Liver (tissue), 9 donors: ENCODE data around the gene BCL3. TPM values are rescaled to one million over a fixed set of nuclear protein-coding genes. Genes with fewer than 3 reads are reported as not detected.

ENCODE experiments used
- DNase-seq: peaks from one replicate; pipeline ENCODE4 v3.0.0-alpha.2; 2017; ENCODE audit warnings: low spot score
- H3K27ac ChIP-seq, 2 donors: one replicate each; pipeline ENCODE4 v1.7.0; 2013; ENCODE audit warnings: inconsistent platforms in 2 of 2, low read length in 2 of 2, control low read depth in 1 of 2, low read depth in 1 of 2, mild to moderate bottlenecking in 1 of 2
- H3K27me3 ChIP-seq, 4 donors: one replicate each; pipeline versions ENCODE4 v1.6.1 to v1.7.0; 2013; ENCODE audit warnings: low read length in 3 of 4, inconsistent platforms in 1 of 4, mild to moderate bottlenecking in 1 of 4, moderate library complexity in 1 of 4; ENCODE audit not compliant: control insufficient read depth in 4 of 4, insufficient read depth in 4 of 4
- H3K36me3 ChIP-seq, 4 donors: one replicate each; pipeline versions ENCODE4 v1.6.1 to v1.7.0; 2013; ENCODE audit warnings: low read length in 3 of 4, mild to moderate bottlenecking in 3 of 4, low read depth in 1 of 4, moderate library complexity in 1 of 4; ENCODE audit not compliant: control insufficient read depth in 4 of 4, insufficient read depth in 3 of 4
- H3K4me1 ChIP-seq, 4 donors: one replicate each; pipeline versions ENCODE4 v1.6.1 to v1.7.0; 2013; ENCODE audit warnings: low read length in 3 of 4, mild to moderate bottlenecking in 3 of 4, moderate library complexity in 1 of 4; ENCODE audit not compliant: control insufficient read depth in 4 of 4, insufficient read depth in 4 of 4
- H3K4me3 ChIP-seq, 3 donors: one replicate each; pipeline versions ENCODE4 v1.6.1 to v1.7.0; 2013; ENCODE audit warnings: low read length in 3 of 3, control low read depth in 1 of 3, low read depth in 1 of 3, mild to moderate bottlenecking in 1 of 3
- H3K9ac ChIP-seq, 2 donors: one replicate each; pipeline ENCODE4 v1.7.0; 2013; ENCODE audit warnings: low read length in 2 of 2, mild to moderate bottlenecking in 2 of 2, moderate library complexity in 2 of 2, control low read depth in 1 of 2, low read depth in 1 of 2
- H3K9me3 ChIP-seq, 4 donors: one replicate each; pipeline versions ENCODE4 v1.6.1 to v1.7.0; 2013; ENCODE audit warnings: low read length in 3 of 4; ENCODE audit not compliant: control insufficient read depth in 4 of 4
- CTCF ChIP-seq: fragments of 150-350 bp; IDR thresholded peaks from 2 replicates; pipeline ENCODE4 v1.5.1; 2017; ENCODE audit warnings: improper control_type of control experiment, low read depth, low read length; ENCODE audit not compliant: missing input control
- EGR1 ChIP-seq, 2 donors: IDR thresholded peaks; 2 replicates each; pipeline ENCODE4 v1.6.1; 2016 to 2018; ENCODE audit warnings: antibody characterized with exemption in 2 of 2, low read depth in 2 of 2
- FOXA1 ChIP-seq: IDR thresholded peaks from 2 replicates; pipeline ENCODE4 v1.6.1; 2016; ENCODE audit warnings: antibody characterized with exemption
- FOXA2 ChIP-seq: IDR thresholded peaks from 2 replicates; pipeline ENCODE4 v1.6.1; 2016; ENCODE audit warnings: antibody characterized with exemption
- GABPA ChIP-seq, 2 donors: IDR thresholded peaks in 1 of 2; conservative IDR thresholded peaks in 1 of 2; 2 replicates each; pipeline ENCODE4 v1.6.1; 2016; ENCODE audit warnings: antibody characterized with exemption in 2 of 2, mild to moderate bottlenecking in 1 of 2, moderate library complexity in 1 of 2
- HNF4G ChIP-seq: IDR thresholded peaks from 2 replicates; pipeline ENCODE4 v1.6.1; 2016; ENCODE audit warnings: antibody characterized with exemption
- JUND ChIP-seq, 2 donors: IDR thresholded peaks; 2 replicates each; pipeline ENCODE4 v1.6.1; 2016; ENCODE audit warnings: antibody characterized with exemption in 2 of 2
- NR2F2 ChIP-seq: IDR thresholded peaks from 2 replicates; pipeline ENCODE4 v1.6.1; 2016; ENCODE audit warnings: antibody characterized with exemption
- RAD21 ChIP-seq, 2 donors: IDR thresholded peaks; 2 replicates each; pipeline ENCODE4 v1.6.1; 2016; ENCODE audit warnings: antibody characterized with exemption in 2 of 2, mild to moderate bottlenecking in 2 of 2
- REST ChIP-seq: IDR thresholded peaks from 2 replicates; pipeline ENCODE4 v1.6.1; 2016; ENCODE audit warnings: antibody characterized with exemption, mild to moderate bottlenecking
- RXRA ChIP-seq, 2 donors: IDR thresholded peaks; 2 replicates each; pipeline ENCODE4 v1.6.1; 2017 to 2018; ENCODE audit warnings: antibody characterized with exemption in 2 of 2, mild to moderate bottlenecking in 1 of 2
- TAF1 ChIP-seq: conservative IDR thresholded peaks from 2 replicates; pipeline ENCODE4 v1.6.1; 2016; ENCODE audit warnings: antibody characterized with exemption, mild to moderate bottlenecking
- YY1 ChIP-seq: IDR thresholded peaks from 2 replicates; pipeline ENCODE4 v1.6.1; 2016; ENCODE audit warnings: antibody characterized with exemption, mild to moderate bottlenecking
- ZBTB33 ChIP-seq: IDR thresholded peaks from 2 replicates; pipeline ENCODE4 v1.6.1; 2016; ENCODE audit warnings: antibody characterized with exemption
- WGBS: extraction: QIAGEN DNeasy Blood & Tissue Kit; methylation state at CpG from one replicate; pipeline ENCODE4 v1.1.7; 2013; 5-methylcytosine and 5-hydroxymethylcytosine counted together
- polyA plus RNA-seq, 2 donors: library from polyadenylated mRNA; stranded (reverse) in 1 of 2; unstranded in 1 of 2; fragments of 200-250 nt in 1 of 2; fragments of >200 nt in 1 of 2; fragmentation: Nextera tagmentation in 1 of 2; extraction: Ambion mirVana in 1 of 2; gene quantifications; one replicate each; pipeline versions ENCODE4 v1.2.1 to v1.2.3, GENCODE V29; 2013 to 2015
- total RNA-seq, 2 donors: library from RNA; depleted of rRNA; stranded (reverse); fragments of >200 nt; gene quantifications; one replicate each; pipeline ENCODE4 v1.2.3, GENCODE V29; 2014
- TF ChIP-seq, protein P1 (sequence below): IDR thresholded peaks from 2 replicates; pipeline ENCODE4 v1.6.1; 2016; ENCODE audit warnings: antibody characterized with exemption
- TF ChIP-seq, protein P2 (sequence below): IDR thresholded peaks from 2 replicates; pipeline ENCODE4 v1.6.1; 2016; ENCODE audit warnings: antibody characterized with exemption
- donor health status: healthy.
- donor health status: healthy.
- donor health status: healthy.
- donor health status: healthy.
- donor health status: healthy.

The BCL3 gene
- total and polyA plus RNA-seq, 4 donors: 4.5 to 63.6 (median 19.7) TPM

GRCh38 chr19:44759083-44759804 is 10.7 kb downstream of the BCL3 start (continued):
- TF ChIP-seq REST (no peak), EGR1 (IDR thresholded peaks at IDR 0.05; ENCODE audit: low read depth in 2 of 2) (no peak), JUND (IDR thresholded peaks at IDR 0.05) (no peak), RAD21 (IDR thresholded peaks at IDR 0.05) (no peak), NR2F2 (no peak), CTCF (no peak)

- no peak overlapping the region for H3K27ac ChIP-seq
- no peak for TF ChIP-seq FOXA1
- TF ChIP-seq TAF1: no peak
- TF ChIP-seq, protein P1, sequence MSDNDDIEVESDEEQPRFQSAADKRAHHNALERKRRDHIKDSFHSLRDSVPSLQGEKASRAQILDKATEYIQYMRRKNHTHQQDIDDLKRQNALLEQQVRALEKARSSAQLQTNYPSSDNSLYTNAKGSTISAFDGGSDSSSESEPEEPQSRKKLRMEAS: no peak
- TF ChIP-seq RXRA (IDR thresholded peaks at IDR 0.05): no peak
- no peak for TF ChIP-seq ZBTB33
- no peak for TF ChIP-seq FOXA2
- TF ChIP-seq, protein P2, sequence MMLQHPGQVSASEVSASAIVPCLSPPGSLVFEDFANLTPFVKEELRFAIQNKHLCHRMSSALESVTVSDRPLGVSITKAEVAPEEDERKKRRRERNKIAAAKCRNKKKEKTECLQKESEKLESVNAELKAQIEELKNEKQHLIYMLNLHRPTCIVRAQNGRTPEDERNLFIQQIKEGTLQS: no peak
- TF ChIP-seq EGR1 (IDR thresholded peaks at IDR 0.05; ENCODE audit: low read depth in 2 of 2): no peak
- TF ChIP-seq GABPA (IDR thresholded peaks at IDR 0.05 in 1 of 2, conservative IDR thresholded peaks at IDR 0.05 in 1 of 2): no peak
- TF ChIP-seq JUND (IDR thresholded peaks at IDR 0.05): no peak
- TF ChIP-seq YY1: no peak
- no peak for TF ChIP-seq RAD21 (IDR thresholded peaks at IDR 0.05)
- no peak for TF ChIP-seq NR2F2
- TF ChIP-seq CTCF: no peak
- no peak for TF ChIP-seq REST
- no peak for TF ChIP-seq HNF4G
- WGBS: 87% methylated on average over 8 of the region's 8 CpGs
Measured at GRCh38 chr19:44762038-44762437, 13.5 kb downstream of the BCL3 start.

More at GRCh38 chr19:44762038-44762437, 13.5 kb downstream of the BCL3 start:
- Histone ChIP-seq H3K4me3 (no peak overlapping the region), H3K9me3 (no peaks in the 10 kb centered on the region), H3K27me3 (no peaks in the 10 kb centered on the region), H3K36me3 (peaks cover 20 to 27% (median 23%) of the 10 kb centered on the region in 4 donors), H3K9ac (no peak overlapping the region), H3K4me1 (peaks cover 0 to 13% (median 9%) of the 10 kb centered on the region in 4 donors)
- no peak for DNase-seq
